ENCODE data around the gene LGR5. TPM values are rescaled to one million over a fixed set of nuclear protein-coding genes. Genes with fewer than 3 reads are reported as not detected.

The LGR5 gene
- total RNA-seq, 1 donor from 2014 or later, result not detected

DNA sequence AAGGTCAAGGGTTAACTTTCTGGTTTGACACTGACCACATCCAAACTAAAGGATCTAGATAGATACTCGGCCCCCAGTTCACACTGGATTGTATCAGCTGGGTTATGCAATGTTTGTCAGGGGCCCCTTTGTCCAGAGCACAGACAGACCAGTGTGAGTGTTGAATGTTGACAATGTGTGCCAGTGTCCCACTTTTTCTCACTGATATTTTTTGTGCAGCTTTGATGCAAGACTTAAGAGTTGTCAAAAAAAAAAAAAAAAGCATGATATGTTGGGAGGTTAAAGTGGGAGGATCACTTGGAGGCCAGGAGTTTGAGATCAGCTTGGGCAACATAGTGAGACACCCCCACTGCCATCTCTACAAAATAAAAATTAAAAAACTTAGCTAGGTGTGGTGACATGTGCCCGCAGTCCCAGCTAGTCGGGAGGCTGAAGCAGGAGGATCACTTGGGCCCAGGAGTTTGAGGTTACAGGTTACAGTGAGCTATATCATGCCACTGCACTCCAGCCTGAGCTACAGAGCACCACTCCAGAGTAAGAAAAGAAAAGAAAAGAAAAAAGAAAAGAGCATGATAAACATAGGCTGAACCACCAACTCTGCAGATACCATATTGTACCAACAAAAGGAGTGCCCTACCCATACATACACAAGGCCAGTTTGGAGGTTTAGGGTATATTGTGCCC is 97.5 kb downstream of the LGR5 start:
- TF ChIP-seq, protein P1, sequence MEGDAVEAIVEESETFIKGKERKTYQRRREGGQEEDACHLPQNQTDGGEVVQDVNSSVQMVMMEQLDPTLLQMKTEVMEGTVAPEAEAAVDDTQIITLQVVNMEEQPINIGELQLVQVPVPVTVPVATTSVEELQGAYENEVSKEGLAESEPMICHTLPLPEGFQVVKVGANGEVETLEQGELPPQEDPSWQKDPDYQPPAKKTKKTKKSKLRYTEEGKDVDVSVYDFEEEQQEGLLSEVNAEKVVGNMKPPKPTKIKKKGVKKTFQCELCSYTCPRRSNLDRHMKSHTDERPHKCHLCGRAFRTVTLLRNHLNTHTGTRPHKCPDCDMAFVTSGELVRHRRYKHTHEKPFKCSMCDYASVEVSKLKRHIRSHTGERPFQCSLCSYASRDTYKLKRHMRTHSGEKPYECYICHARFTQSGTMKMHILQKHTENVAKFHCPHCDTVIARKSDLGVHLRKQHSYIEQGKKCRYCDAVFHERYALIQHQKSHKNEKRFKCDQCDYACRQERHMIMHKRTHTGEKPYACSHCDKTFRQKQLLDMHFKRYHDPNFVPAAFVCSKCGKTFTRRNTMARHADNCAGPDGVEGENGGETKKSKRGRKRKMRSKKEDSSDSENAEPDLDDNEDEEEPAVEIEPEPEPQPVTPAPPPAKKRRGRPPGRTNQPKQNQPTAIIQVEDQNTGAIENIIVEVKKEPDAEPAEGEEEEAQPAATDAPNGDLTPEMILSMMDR (IDR thresholded peaks at IDR 0.05; ENCODE audit: borderline replicate concordance), result no peak
- Histone ChIP-seq H3K4me1 (no peaks in the 10 kb centered on the region), H3K9me3 (replicated peaks) (no peaks in the 10 kb centered on the region), H3K4me3 (no peak overlapping the region), H3K27ac (replicated peaks) (no peak overlapping the region), H3K27me3 (ENCODE audit: low read depth) (peaks cover 12% of the 10 kb centered on the region), H3K36me3 (no peaks in the 10 kb centered on the region)
- DNase-seq, result no peak
- intact Hi-C loops (cut with micrococcal nuclease), result no loop called here

DNA sequence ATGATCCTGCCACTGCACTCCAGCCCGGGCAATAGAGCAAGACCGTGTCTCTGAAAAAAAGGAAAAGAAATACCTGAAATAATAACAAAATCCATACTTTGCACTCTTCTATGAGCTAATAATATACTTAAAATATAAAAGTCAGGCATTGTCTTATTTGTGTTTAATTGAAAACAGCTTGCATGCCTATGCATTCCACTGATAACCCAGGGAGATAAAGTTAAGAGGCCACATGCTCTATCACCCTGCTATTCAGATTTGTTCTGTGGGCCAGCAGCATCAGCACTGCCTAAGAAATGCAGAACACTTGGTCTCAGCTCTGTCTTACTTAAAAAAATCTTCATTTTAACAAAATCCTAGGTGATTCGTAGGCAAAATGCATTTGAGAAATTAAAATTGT is 99.2 kb downstream of the LGR5 start:
- intact Hi-C loops (cut with micrococcal nuclease), result no loop called here
- DNase-seq, result no peak
- H3K27ac ChIP-seq (replicated peaks), result no peak overlapping the region
- H3K36me3 ChIP-seq, result no peaks in the 10 kb centered on the region
- H3K27me3 ChIP-seq (ENCODE audit: low read depth), result peaks cover 15% of the 10 kb centered on the region
- no peaks in the 10 kb centered on the region for H3K4me1 ChIP-seq
- H3K4me3 ChIP-seq, result no peak overlapping the region
- no peaks in the 10 kb centered on the region for H3K9me3 ChIP-seq (replicated peaks)
- TF ChIP-seq, protein P1 (IDR thresholded peaks at IDR 0.05; ENCODE audit: borderline replicate concordance), result no peak

DNA sequence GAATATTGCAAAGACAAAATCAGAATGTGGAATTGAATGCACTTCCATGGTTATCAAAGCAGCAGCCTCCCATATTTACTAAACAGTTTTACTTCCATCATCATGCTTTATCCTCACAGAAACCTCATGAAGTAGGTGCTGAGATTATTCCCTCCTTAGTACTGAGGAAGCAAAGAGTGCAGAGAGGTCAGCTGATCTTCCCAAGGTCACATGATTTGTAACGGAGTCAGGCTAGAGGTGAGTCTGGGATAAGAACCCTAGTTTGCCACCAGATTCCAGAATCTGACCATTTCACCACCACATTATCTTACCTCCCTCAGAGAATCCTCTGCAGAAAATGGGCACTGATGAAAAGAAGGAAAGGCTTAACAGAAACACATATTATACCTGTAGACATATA is 102.0 kb downstream of the LGR5 start:
- no peak for DNase-seq
- no peaks in the 10 kb centered on the region for H3K9me3 ChIP-seq (replicated peaks)
- no peaks in the 10 kb centered on the region for H3K36me3 ChIP-seq
- intact Hi-C loops (cut with micrococcal nuclease), result no loop called here
- H3K27me3 ChIP-seq (ENCODE audit: low read depth), result peaks cover 15% of the 10 kb centered on the region
- H3K4me3 ChIP-seq, result no peak overlapping the region
- H3K27ac ChIP-seq (replicated peaks), result no peak overlapping the region
- TF ChIP-seq, protein P1 (IDR thresholded peaks at IDR 0.05; ENCODE audit: borderline replicate concordance), result no peak
- no peaks in the 10 kb centered on the region for H3K4me1 ChIP-seq

DNA sequence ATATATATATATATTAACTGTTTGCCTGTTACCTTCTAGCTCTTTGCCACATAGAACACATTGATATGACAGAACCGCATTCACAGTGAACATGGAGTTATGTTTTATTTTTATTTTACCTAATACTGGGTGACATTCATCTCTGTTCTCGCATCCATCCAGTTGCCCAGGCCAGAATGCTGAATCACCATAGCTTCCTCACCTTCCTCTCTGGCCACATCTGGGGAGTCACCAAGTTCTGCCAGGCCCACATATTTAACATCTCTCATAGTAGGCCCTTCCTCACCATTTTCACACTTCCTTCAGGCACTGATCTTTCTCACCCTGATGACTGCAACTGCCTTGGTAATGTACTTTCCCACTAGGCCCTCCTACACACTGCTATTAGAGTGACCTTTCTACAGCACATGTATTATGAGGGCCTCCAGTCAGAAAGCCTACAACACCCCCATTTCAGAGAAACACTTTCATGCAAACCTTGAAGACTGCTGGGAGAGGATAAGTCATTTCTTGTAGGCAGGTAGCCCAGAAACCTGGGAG is 106.8 kb downstream of the LGR5 start:
- Histone ChIP-seq H3K4me1 (no peaks in the 10 kb centered on the region), H3K9me3 (replicated peaks) (no peaks in the 10 kb centered on the region), H3K36me3 (no peaks in the 10 kb centered on the region), H3K27me3 (ENCODE audit: low read depth) (peaks cover 10% of the 10 kb centered on the region), H3K27ac (replicated peaks) (no peak overlapping the region), H3K4me3 (no peak overlapping the region)
- intact Hi-C loops (cut with micrococcal nuclease), result no loop called here
- no peak for DNase-seq
- TF ChIP-seq, protein P1 (IDR thresholded peaks at IDR 0.05; ENCODE audit: borderline replicate concordance), result no peak

DNA sequence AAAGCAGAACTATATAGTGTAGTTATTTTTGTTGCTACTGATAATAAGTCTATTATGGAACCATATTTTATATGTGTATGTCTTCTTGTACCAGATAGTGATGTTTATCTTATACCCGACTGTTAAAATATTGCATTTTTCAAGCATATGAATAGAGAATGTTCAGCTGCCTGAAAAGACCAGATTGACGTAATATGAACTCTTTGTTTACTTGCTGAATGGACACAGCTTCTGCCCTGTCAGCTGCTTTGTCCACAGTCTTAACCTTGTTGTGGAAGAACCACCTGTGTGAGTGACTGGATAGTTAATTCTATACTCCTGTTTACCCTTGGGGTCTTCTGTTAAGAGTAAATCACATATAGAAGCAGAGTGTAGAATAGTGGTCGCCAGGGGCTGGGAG is 109.3 kb downstream of the LGR5 start:
- no peaks in the 10 kb centered on the region for H3K9me3 ChIP-seq (replicated peaks)
- intact Hi-C loops (cut with micrococcal nuclease), result no loop called here
- no peaks in the 10 kb centered on the region for H3K27me3 ChIP-seq (ENCODE audit: low read depth)
- no peaks in the 10 kb centered on the region for H3K4me1 ChIP-seq
- H3K4me3 ChIP-seq, result no peak overlapping the region
- no peak for DNase-seq
- TF ChIP-seq, protein P1 (IDR thresholded peaks at IDR 0.05; ENCODE audit: borderline replicate concordance), result no peak
- H3K36me3 ChIP-seq, result no peaks in the 10 kb centered on the region
- no peak overlapping the region for H3K27ac ChIP-seq (replicated peaks)
